Activated T-cell treated with anti-CD3 and anti-CD28 coated beads, Interleukin-2, amount 50 U/mL, for 72 hours (primary cell): ENCODE measurements around the gene NR2F1-AS1. TPM values are rescaled to one million over a fixed set of nuclear protein-coding genes. Genes with fewer than 3 reads are reported as not detected.
"Not testable (repeated sequence)": the region's sequence is repeated elsewhere in the genome, so short reads cannot be mapped to it uniquely, and the experiment has no call there.

Source experiments
- ATAC-seq, 2 donors: fragments of 150-1000 bp; cut with Tn5 transposase; replicated peaks in 1 of 2; 2 replicates each; pipeline ENCODE4 v1.10.0; 2021; ENCODE audit warnings: moderate library complexity in 2 of 2, mild to moderate bottlenecking in 1 of 2
- DNase-seq, 2 donors: peaks; one replicate each; pipeline ENCODE4 v3.0.0; 2021 to 2022; ENCODE audit warnings: mixed read lengths in 1 of 2
- H3K27ac Mint-ChIP-seq: one replicate; pipeline ENCODE4 v1.8.0; 2022; ENCODE audit warnings: mild to moderate bottlenecking, moderate library complexity, mixed read lengths
- H3K27me3 Mint-ChIP-seq: one replicate; pipeline ENCODE4 v1.8.0; 2022; ENCODE audit warnings: low read depth, mixed read lengths
- H3K36me3 Mint-ChIP-seq, 2 donors: one replicate each; pipeline ENCODE4 v1.8.0; 2022; ENCODE audit warnings: mixed read lengths in 2 of 2, mild to moderate bottlenecking in 1 of 2; ENCODE audit not compliant: insufficient read depth in 2 of 2
- H3K4me1 Mint-ChIP-seq: one replicate; pipeline ENCODE4 v1.8.0; 2022; ENCODE audit warnings: low read depth, mixed read lengths
- H3K4me3 Mint-ChIP-seq, 2 donors: one replicate each; pipeline ENCODE4 v1.8.0; 2022; ENCODE audit warnings: mild to moderate bottlenecking in 2 of 2, mixed read lengths in 2 of 2, moderate library complexity in 2 of 2
- H3K9me3 Mint-ChIP-seq, 2 donors: one replicate each; pipeline ENCODE4 v1.8.0; 2022; ENCODE audit warnings: mixed read lengths in 2 of 2
- total RNA-seq, 2 donors: library from RNA; stranded (reverse); gene quantifications; one replicate each; pipeline ENCODE4 v1.2.3, GENCODE V29; 2022

The NR2F1-AS1 gene
- total RNA-seq, 2 donors from 2014 or later: 0.41 to 0.93 TPM

DNA sequence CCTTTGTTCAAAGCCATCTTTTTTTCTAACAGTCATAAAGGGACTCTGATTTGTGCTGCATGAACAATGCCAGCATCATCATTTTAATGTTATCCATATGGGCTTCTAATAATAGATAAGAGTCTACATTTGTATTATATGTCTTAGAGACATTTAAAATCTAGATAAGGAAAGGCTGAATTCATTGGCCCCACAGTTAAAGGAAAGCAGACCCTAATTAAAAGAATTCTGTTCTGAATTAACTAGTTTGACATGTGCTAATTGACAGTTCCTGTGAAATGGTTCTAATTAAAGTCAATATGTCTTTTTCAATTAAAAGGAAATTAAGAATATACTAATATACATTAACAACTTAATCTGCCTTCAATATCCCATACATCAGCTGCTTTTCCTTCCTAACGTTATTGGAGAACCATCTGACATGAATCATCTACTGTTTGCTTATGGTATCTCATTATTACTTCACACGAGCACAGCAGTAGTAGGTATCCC is 104.7 kb downstream of the NR2F1-AS1 start:
- no peaks in the 10 kb centered on the region for H3K27me3 Mint-ChIP-seq
- no peaks in the 10 kb centered on the region for H3K4me1 Mint-ChIP-seq
- H3K9me3 Mint-ChIP-seq: peaks cover 3 to 5% of the 10 kb centered on the region in 2 donors
- ATAC-seq: no peak
- no peak overlapping the region for H3K4me3 Mint-ChIP-seq
- H3K27ac Mint-ChIP-seq: no peak overlapping the region
- DNase-seq: no peak
- H3K36me3 Mint-ChIP-seq: no peaks in the 10 kb centered on the region

DNA sequence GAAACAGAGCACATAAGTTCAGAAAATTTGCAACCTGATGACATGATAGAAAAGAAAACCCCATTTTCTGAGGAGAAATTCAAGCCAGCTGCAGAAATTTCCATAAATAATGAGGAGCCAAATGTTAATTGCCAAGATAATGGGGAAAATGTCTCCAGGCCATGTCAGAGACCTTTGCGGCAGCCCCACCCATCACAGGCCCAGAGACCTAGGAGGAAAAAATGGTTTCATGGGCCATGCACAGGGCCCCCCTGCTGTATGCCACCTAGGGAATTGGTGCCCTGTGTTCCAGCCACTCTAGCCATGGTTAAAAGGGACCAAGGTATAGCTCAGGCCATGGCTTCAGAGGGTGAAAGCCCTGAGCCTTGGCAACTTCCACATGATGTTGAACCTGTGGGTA is 118.1 kb downstream of the NR2F1-AS1 start:
- Mint-ChIP-seq H3K4me3 (no peak overlapping the region), H3K36me3 (peaks cover 5 to 6% of the 10 kb centered on the region in 2 donors), H3K27me3 (no peaks in the 10 kb centered on the region), H3K4me1 (no peaks in the 10 kb centered on the region), H3K9me3 (peaks cover 11 to 17% of the 10 kb centered on the region in 2 donors), H3K27ac (no peak overlapping the region)
- ATAC-seq: no peak
- no peak for DNase-seq

DNA sequence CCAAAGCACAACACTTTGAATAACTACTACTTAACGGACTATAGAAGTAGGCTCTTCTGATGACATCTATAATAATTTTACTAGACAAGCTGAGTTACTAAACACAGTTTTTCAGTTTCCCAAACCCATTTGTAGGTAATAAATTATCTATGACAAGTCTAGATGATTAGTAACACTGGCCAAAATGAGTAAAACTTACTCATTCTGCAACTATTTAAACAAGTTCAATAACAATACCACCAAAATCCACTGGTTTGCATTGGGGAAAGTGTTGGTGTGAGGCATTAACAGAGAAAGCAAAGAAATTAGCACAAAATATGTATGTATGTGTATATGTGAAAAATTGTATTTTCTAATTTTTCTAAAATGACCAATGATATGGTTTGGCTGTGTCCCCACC is 119.3 kb downstream of the NR2F1-AS1 start:
- Mint-ChIP-seq H3K36me3 (peaks cover 5 to 6% of the 10 kb centered on the region in 2 donors), H3K27me3 (no peaks in the 10 kb centered on the region), H3K9me3 (peaks cover 8 to 15% of the 10 kb centered on the region in 2 donors), H3K27ac (no peak overlapping the region), H3K4me3 (no peak overlapping the region), H3K4me1 (no peaks in the 10 kb centered on the region)
- ATAC-seq: no peak
- DNase-seq: no peak

DNA sequence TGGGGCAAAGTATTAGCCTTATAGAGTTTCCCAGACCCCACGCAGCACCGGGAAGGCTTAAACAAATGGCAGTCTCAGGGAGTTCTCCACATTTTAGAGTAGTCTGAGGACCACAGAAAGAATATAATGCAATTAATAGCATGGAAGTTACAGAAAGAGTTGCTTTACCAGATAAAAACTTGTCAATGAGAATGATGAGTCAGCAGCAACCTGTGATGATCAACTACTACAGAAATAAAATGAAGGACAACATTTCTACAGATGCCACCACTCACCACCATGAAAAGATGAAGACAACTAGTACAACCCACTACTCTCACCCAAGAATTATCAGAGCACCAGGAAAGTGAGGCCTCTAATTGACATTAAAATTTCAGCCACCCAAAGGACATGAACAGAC is 120.7 kb downstream of the NR2F1-AS1 start:
- Mint-ChIP-seq H3K4me3 (no peak overlapping the region), H3K4me1 (no peaks in the 10 kb centered on the region), H3K9me3 (peaks cover 8 to 15% of the 10 kb centered on the region in 2 donors), H3K36me3 (peaks cover 4 to 5% of the 10 kb centered on the region in 2 donors), H3K27me3 (no peaks in the 10 kb centered on the region), H3K27ac (no peak overlapping the region)
- ATAC-seq (no peak), DNase-seq (no peak)

DNA sequence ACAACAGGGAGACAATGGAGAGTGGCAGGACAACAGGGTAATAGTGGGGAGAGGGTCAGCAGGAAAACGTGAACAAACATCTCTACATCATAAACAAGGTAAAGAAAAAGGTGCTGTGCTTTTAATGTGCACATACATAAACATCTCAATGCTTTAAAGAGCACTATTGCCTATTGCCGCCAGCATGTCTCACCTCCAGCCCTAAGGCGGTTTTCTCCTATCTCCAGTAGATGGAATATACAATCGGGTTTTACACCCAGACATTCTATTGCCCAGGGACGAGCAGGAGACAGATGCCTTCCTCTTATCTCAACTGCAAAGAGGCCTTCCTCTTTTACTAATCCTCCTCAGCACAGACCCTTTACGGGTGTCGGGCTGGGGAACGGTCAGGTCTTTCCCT is 124.2 kb downstream of the NR2F1-AS1 start:
- not testable (repeated sequence) for H3K27me3 Mint-ChIP-seq, H3K27ac Mint-ChIP-seq, H3K4me1 Mint-ChIP-seq, H3K4me3 Mint-ChIP-seq, ATAC-seq, DNase-seq, H3K9me3 Mint-ChIP-seq, H3K36me3 Mint-ChIP-seq

DNA sequence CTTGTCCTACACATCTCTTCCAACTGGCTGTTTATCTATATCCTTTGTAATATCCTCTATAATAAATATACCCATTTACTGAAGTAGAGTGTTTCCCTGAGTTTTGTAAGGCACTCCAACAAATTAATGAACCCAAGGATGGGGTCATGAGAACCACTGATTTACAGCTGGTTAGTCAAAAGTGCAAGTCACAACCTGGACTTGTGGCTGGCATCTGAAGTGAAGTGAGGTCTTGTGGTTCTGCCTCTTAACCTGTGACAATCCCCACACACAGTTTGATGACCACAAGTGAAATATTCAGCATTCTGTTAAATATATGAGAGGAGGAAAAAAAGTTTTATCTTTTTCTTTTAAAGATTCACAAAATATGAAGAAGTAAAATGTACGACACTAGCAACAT is 126.1 kb downstream of the NR2F1-AS1 start:
- ATAC-seq (no peak), DNase-seq (no peak)
- Mint-ChIP-seq H3K9me3 (peaks cover 0 to 1% of the 10 kb centered on the region in 2 donors), H3K36me3 (no peaks in the 10 kb centered on the region), H3K4me3 (no peak overlapping the region), H3K27me3 (no peaks in the 10 kb centered on the region), H3K27ac (no peak overlapping the region), H3K4me1 (no peaks in the 10 kb centered on the region)

DNA sequence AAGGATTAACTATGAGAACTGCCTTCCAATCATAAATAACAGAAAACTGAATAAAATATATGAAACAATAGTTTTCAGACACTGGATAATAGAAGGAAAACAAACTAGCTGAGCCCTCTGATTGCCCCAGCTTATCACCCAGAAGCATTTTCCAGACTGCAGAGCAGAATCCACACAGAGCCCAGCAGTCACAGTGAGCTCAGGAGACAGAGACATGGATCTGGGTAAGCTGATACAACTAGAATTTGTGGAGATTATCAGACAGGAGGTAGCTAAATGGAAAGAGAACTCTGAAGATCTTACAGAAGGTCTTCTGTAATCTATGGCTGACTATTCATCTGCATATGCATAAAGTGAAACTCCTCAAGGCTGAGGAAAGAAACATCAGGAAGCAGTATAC is 128.8 kb downstream of the NR2F1-AS1 start:
- no peak for ATAC-seq
- H3K27me3 Mint-ChIP-seq: no peaks in the 10 kb centered on the region

DNA sequence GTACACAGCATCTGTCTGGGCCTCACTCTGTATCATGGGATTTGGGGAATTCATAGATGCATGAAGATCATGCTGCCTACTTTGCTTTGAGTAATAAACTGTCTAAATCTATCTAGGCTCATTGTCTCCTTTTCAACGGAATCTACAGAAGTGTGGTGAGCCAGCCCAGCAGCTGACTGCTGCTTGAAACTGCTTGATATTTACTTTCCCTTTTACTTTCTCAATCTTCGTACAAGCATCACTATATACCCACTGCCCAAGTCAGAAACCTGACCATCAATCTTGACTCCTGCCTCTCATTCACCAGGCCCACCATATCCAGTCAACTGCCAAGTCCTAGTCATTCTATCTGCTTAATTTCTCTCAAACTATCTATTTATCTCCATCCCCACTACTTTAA is 142.9 kb downstream of the NR2F1-AS1 start:
- no peak overlapping the region for H3K27ac Mint-ChIP-seq
- ATAC-seq (no peak), DNase-seq (no peak)
- no peaks in the 10 kb centered on the region for H3K27me3 Mint-ChIP-seq
- H3K4me3 Mint-ChIP-seq: no peak overlapping the region
- no peaks in the 10 kb centered on the region for H3K36me3 Mint-ChIP-seq
- no peaks in the 10 kb centered on the region for H3K4me1 Mint-ChIP-seq
- H3K9me3 Mint-ChIP-seq: peaks cover 1 to 5% of the 10 kb centered on the region in 2 donors

More for the DNA sequence above, 128.8 kb downstream of the NR2F1-AS1 start:
- no peak for DNase-seq
- Mint-ChIP-seq H3K36me3 (no peaks in the 10 kb centered on the region), H3K9me3 (no peaks in the 10 kb centered on the region), H3K27ac (no peak overlapping the region), H3K4me3 (no peak overlapping the region), H3K4me1 (no peaks in the 10 kb centered on the region)

DNA sequence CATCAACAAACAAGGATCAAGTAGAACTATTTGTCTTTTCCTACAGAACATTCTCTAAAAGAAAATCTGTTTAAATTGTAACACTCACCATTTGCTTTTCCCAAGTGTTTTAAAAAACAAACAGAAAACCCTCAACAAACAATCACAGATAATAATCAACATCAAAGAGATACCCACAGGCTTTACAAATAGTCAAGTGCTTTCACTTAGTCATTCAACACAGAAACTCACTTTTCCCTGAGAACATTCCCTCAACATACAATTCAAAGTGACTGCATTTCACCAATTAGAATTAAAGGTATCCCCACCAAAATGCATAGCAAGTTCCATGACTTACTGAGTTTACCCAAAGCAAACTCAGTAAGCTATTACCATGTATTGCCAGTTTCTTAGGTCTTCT is 144.9 kb downstream of the NR2F1-AS1 start:
- H3K36me3 Mint-ChIP-seq: no peaks in the 10 kb centered on the region
- peaks cover 0 to 4% of the 10 kb centered on the region in 2 donors for H3K9me3 Mint-ChIP-seq
- ATAC-seq (no peak), DNase-seq (no peak)
- H3K4me1 Mint-ChIP-seq: no peaks in the 10 kb centered on the region
- no peak overlapping the region for H3K27ac Mint-ChIP-seq
- H3K27me3 Mint-ChIP-seq: no peaks in the 10 kb centered on the region
- no peak overlapping the region for H3K4me3 Mint-ChIP-seq

DNA sequence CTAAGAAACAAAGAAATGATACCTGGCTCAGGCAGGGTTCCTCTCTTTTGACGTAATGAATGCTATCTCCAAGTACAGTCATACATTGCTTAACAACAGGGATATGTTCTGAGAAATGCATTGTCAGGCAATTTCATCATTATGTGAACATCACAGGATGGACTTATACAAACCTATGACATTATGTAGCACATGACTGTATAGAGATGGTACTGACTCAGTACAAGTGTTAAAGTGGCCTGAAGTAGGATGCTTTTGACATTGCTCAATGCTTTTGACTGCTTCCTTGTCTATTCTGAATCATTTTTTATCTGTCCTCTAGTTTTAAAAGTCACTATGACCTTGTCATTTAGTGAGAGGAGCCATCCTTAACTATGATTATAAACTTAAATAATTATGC is 147.6 kb downstream of the NR2F1-AS1 start:
- Mint-ChIP-seq H3K4me1 (no peaks in the 10 kb centered on the region), H3K4me3 (no peak overlapping the region), H3K27ac (no peak overlapping the region), H3K36me3 (no peaks in the 10 kb centered on the region), H3K9me3 (no peaks in the 10 kb centered on the region), H3K27me3 (no peaks in the 10 kb centered on the region)
- DNase-seq (no peak), ATAC-seq (no peak)

DNA sequence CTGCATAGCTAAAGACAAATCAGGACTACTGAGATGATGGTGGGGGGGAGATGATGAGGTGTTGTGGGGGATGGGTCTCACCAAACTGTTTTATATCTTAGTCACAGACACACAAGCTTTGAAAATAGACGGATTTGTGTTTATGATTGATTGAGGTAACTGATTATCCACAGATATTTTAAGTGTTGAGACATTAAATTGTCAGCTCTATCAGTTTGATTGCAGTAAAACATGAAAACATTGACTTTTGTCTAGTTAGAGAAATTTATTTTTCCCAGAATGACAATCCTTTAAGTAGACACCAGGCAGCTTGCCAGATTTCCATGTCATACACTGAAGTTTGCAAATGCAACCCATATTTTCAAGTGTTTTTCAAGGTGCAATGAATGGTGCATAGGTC is 149.8 kb downstream of the NR2F1-AS1 start:
- Mint-ChIP-seq H3K36me3 (no peaks in the 10 kb centered on the region), H3K4me3 (no peak overlapping the region), H3K4me1 (no peaks in the 10 kb centered on the region)

DNA sequence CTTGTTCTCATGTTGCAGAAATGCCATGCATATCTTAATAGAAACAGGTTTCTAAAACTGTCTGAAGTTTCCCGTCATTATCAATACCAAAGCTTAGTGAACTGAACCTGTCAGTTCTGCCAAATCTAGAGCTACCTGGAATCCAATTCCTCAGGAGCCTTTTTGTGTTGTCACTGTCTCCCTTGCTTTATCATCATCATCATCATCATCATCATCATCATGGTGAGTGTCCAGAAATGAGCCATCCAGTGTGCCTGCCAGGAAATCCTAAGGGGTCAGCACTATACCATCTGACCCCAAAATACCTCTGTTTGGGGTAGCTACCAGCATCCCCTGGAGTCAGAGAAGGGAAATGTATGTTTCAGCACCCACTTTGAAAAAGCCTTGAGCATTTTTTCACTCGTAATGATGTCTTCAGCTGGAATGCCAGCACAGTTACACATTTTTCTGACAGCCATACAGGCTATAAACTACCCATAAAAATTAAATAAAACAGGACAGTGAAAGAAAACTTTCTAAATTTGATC is 150.3 kb downstream of the NR2F1-AS1 start:
- no peak overlapping the region for H3K4me3 Mint-ChIP-seq
- H3K9me3 Mint-ChIP-seq: no peaks in the 10 kb centered on the region
- H3K4me1 Mint-ChIP-seq: no peaks in the 10 kb centered on the region
- ATAC-seq: no peak
- H3K36me3 Mint-ChIP-seq: no peaks in the 10 kb centered on the region
- no peak overlapping the region for H3K27ac Mint-ChIP-seq
- no peak for DNase-seq
- no peaks in the 10 kb centered on the region for H3K27me3 Mint-ChIP-seq

More for the DNA sequence above, 149.8 kb downstream of the NR2F1-AS1 start:
- no peaks in the 10 kb centered on the region for H3K27me3 Mint-ChIP-seq
- no peak overlapping the region for H3K27ac Mint-ChIP-seq
- no peak for ATAC-seq
- DNase-seq: no peak
- H3K9me3 Mint-ChIP-seq: no peaks in the 10 kb centered on the region

DNA sequence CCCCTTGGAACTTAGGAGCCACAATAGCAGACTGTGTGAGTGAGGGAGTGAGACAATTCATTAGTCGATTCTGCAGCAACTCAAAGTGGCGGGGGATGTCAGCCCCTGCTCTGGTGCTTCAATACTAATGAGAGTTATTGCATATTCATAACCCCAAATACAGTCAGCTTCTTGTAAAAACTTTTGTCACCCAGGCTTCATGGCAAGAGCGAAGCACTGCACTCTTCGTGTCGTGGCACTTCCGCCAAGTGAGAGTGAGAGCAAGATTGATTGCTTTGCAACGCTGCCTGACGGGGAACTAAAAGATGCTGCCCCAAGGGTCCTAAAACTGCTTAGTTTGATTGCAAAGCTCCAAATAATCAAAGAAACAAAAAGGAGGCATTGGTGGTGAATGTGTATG is 150.9 kb downstream of the NR2F1-AS1 start:
- Mint-ChIP-seq H3K4me1 (no peaks in the 10 kb centered on the region), H3K27me3 (no peaks in the 10 kb centered on the region), H3K27ac (no peak overlapping the region), H3K9me3 (no peaks in the 10 kb centered on the region), H3K36me3 (no peaks in the 10 kb centered on the region), H3K4me3 (no peak overlapping the region)
- ATAC-seq: no peak
- no peak for DNase-seq

DNA sequence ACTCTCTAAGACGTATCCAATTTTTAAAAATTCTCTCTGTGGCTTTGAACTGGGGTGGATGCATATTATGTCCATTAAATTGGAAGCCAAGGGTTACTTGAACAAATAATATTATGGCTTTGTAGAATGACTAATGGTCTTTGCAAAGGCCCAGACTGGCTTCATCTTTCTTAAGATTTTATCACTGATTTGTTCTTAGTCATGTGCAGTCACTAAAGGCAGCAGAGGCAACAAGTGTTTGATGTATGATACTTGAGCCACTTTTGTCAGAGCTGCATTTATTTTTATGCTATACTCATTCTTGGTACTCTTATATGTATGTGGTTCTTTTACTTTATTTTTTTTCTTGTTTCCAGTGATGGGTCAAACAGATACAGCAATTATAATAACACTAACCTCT is 152.2 kb downstream of the NR2F1-AS1 start:
- Mint-ChIP-seq H3K36me3 (no peaks in the 10 kb centered on the region), H3K9me3 (no peaks in the 10 kb centered on the region), H3K4me1 (no peaks in the 10 kb centered on the region), H3K27ac (no peak overlapping the region), H3K4me3 (no peak overlapping the region), H3K27me3 (no peaks in the 10 kb centered on the region)
- DNase-seq: no peak
- ATAC-seq: no peak
